H9 (cell line): ENCODE measurements around the gene JMJD1C. TPM values are rescaled to one million over a fixed set of nuclear protein-coding genes. Genes with fewer than 3 reads are reported as not detected.

ENCODE experiments used
- DNase-seq: peaks from one replicate; pipeline ENCODE4 v3.0.0-alpha.2; 2017
- H2AFZ ChIP-seq: one replicate; pipeline ENCODE4 v1.6.1; 2013; ENCODE audit warnings: mild to moderate bottlenecking, low read length, control low read depth, moderate library complexity
- H2AK5ac ChIP-seq: 2 replicates; pipeline ENCODE4 v1.6.1; 2013; ENCODE audit warnings: low read length, control low read depth, mixed read lengths; ENCODE audit not compliant: insufficient read length
- H2BK120ac ChIP-seq: one replicate; pipeline ENCODE4 v1.6.1; 2013; ENCODE audit warnings: low read depth, mild to moderate bottlenecking, low read length, control low read depth, inconsistent platforms; ENCODE audit not compliant: poor library complexity, severe bottlenecking
- H2BK12ac ChIP-seq: 2 replicates; pipeline ENCODE4 v1.6.1; 2013; ENCODE audit warnings: low read length, control low read depth, mixed read lengths, low read depth; ENCODE audit not compliant: insufficient read length
- H2BK15ac ChIP-seq: 2 replicates; pipeline ENCODE4 v1.6.1; 2013; ENCODE audit warnings: low read depth, low read length, control low read depth
- H2BK20ac ChIP-seq: one replicate; pipeline ENCODE4 v1.6.1; 2013; ENCODE audit warnings: low read depth, mild to moderate bottlenecking, low read length, control low read depth, inconsistent platforms; ENCODE audit not compliant: poor library complexity, severe bottlenecking
- H2BK5ac ChIP-seq: 2 replicates; pipeline ENCODE4 v1.6.1; 2013; ENCODE audit warnings: low read length, control low read depth, mixed read lengths; ENCODE audit not compliant: insufficient read length
- H3K14ac ChIP-seq: 2 replicates; pipeline ENCODE4 v1.6.1; 2013; ENCODE audit warnings: low read length, control low read depth; ENCODE audit not compliant: insufficient read depth
- H3K18ac ChIP-seq: 2 replicates; pipeline ENCODE4 v1.6.1; 2013; ENCODE audit warnings: low read depth, mild to moderate bottlenecking, mixed read lengths, low read length, control low read depth; ENCODE audit not compliant: insufficient read length
- H3K23ac ChIP-seq: 2 replicates; pipeline ENCODE4 v1.6.1; 2013; ENCODE audit warnings: low read length, control low read depth, mixed read lengths, low read depth; ENCODE audit not compliant: insufficient read length
- H3K23me2 ChIP-seq: 2 replicates; pipeline ENCODE4 v1.6.1; 2013; ENCODE audit warnings: low read depth, mild to moderate bottlenecking, mixed read lengths, low read length, control low read depth; ENCODE audit not compliant: insufficient read length, poor library complexity, severe bottlenecking
- H3K27ac ChIP-seq: 2 replicates; pipeline ENCODE4 v1.5.1; 2013; ENCODE audit warnings: low read length, control low read depth, mixed read lengths, low read depth; ENCODE audit not compliant: insufficient read length
- H3K27me3 ChIP-seq: 2 replicates; pipeline ENCODE4 v1.6.1; 2013; ENCODE audit warnings: low read length, control low read depth, inconsistent platforms; ENCODE audit not compliant: insufficient read depth
- H3K4ac ChIP-seq: 2 replicates; pipeline ENCODE4 v1.6.1; 2013; ENCODE audit warnings: low read depth, mild to moderate bottlenecking, control low read depth, inconsistent platforms, low read length, moderate library complexity
- H3K4me1 ChIP-seq: 2 replicates; pipeline ENCODE4 v1.6.1; 2013; ENCODE audit warnings: low read length, control low read depth, inconsistent platforms; ENCODE audit not compliant: insufficient read depth
- H3K4me2 ChIP-seq: 2 replicates; pipeline ENCODE4 v1.6.1; 2013; ENCODE audit warnings: low read length, control low read depth, mixed read lengths; ENCODE audit not compliant: insufficient read length, insufficient read depth
- H3K56ac ChIP-seq: 2 replicates; pipeline ENCODE4 v1.6.1; 2013; ENCODE audit warnings: low read depth, mild to moderate bottlenecking, mixed read lengths, low read length, control low read depth; ENCODE audit not compliant: insufficient read length
- H3K79me1 ChIP-seq: 2 replicates; pipeline ENCODE4 v1.6.1; 2013; ENCODE audit warnings: low read depth, mild to moderate bottlenecking, moderate library complexity, low read length, control low read depth, inconsistent platforms; ENCODE audit not compliant: insufficient read depth, poor library complexity, severe bottlenecking
- H3K79me2 ChIP-seq: 2 replicates; pipeline ENCODE4 v1.6.1; 2013; ENCODE audit warnings: low read length, control low read depth, inconsistent platforms; ENCODE audit not compliant: insufficient read depth
- H3K9ac ChIP-seq: 2 replicates; pipeline ENCODE4 v1.6.1; 2013; ENCODE audit warnings: low read length, control low read depth, mixed read lengths; ENCODE audit not compliant: insufficient read length; ENCODE audit errors: extremely low read depth
- H3K9me3 ChIP-seq: one replicate; pipeline ENCODE4 v1.6.1; 2013; ENCODE audit warnings: low read depth, low read length, inconsistent platforms; ENCODE audit not compliant: control insufficient read depth
- H3T11ph ChIP-seq: one replicate; pipeline ENCODE4 v1.6.1; 2013; ENCODE audit warnings: mild to moderate bottlenecking, low read length, control low read depth, inconsistent platforms
- H4K20me1 ChIP-seq: one replicate; pipeline ENCODE4 v1.6.1; 2013; ENCODE audit not compliant: control insufficient read depth, insufficient read length, insufficient read depth
- H4K5ac ChIP-seq: 2 replicates; pipeline ENCODE4 v1.6.1; 2013; ENCODE audit warnings: low read depth, mild to moderate bottlenecking, mixed read lengths, low read length, control low read depth; ENCODE audit not compliant: insufficient read length
- H4K8ac ChIP-seq: replicated peaks from 2 replicates; pipeline ENCODE4 v1.6.1; 2013; ENCODE audit warnings: low read length, control low read depth, mixed read lengths, low read depth; ENCODE audit not compliant: insufficient read length
- H4K91ac ChIP-seq: 2 replicates; pipeline ENCODE4 v1.6.1; 2013; ENCODE audit warnings: low read depth, mild to moderate bottlenecking, moderate library complexity, mixed read lengths, low read length, control low read depth; ENCODE audit not compliant: insufficient read length
- H3K27ac Mint-ChIP-seq, 3 experiments: 2 replicates in 2 of 3; 3 replicates in 1 of 3; pipeline ENCODE4 v1.8.0; 2020 to 2021; ENCODE audit warnings: mixed read lengths in 3 of 3, mild to moderate bottlenecking in 1 of 3, moderate library complexity in 1 of 3
- H3K27me3 Mint-ChIP-seq: 2 replicates; pipeline ENCODE4 v1.8.0; 2021; ENCODE audit warnings: low read depth, mild to moderate bottlenecking, moderate library complexity, mixed read lengths
- H3K36me3 Mint-ChIP-seq, 3 experiments: 2 replicates in 2 of 3; 3 replicates in 1 of 3; pipeline ENCODE4 v1.8.0; 2020 to 2021; ENCODE audit warnings: low read depth in 3 of 3, mixed read lengths in 3 of 3; ENCODE audit not compliant: insufficient read depth in 1 of 3
- H3K4me1 Mint-ChIP-seq, 2 experiments: 2 replicates each; pipeline ENCODE4 v1.8.0; 2020; ENCODE audit warnings: mixed read lengths in 2 of 2
- H3K4me3 Mint-ChIP-seq, 2 experiments: 2 replicates in 1 of 2; 3 replicates in 1 of 2; pipeline ENCODE4 v1.8.0; 2020 to 2021; ENCODE audit warnings: mild to moderate bottlenecking in 2 of 2, mixed read lengths in 2 of 2, moderate library complexity in 1 of 2
- H3K9me3 Mint-ChIP-seq, 2 experiments: 2 replicates in 1 of 2; 3 replicates in 1 of 2; pipeline ENCODE4 v1.8.0; 2020; ENCODE audit warnings: mild to moderate bottlenecking in 2 of 2, mixed read lengths in 2 of 2, moderate library complexity in 1 of 2
- CTCF ChIP-seq: fragments of 200-600 bp; sonication (generic); conservative IDR thresholded peaks from 3 replicates; pipeline ENCODE4 v1.8.0; 2021; ENCODE audit warnings: antibody characterized with exemption, mild to moderate bottlenecking
- WGBS: extraction: QIAGEN DNeasy Blood & Tissue Kit; methylation state at CpG from one replicate; pipeline ENCODE4 v1.1.7; 2013; ENCODE audit warnings: missing lambda C conversion rate, low lambda C conversion rate, mixed read lengths; ENCODE audit not compliant: insufficient read length; ENCODE audit errors: extremely low coverage; 5-methylcytosine and 5-hydroxymethylcytosine counted together
- total RNA-seq: library from RNA; stranded (reverse); gene quantifications from 2 replicates; pipeline ENCODE4 v1.2.1, GENCODE V29; 2021

Gene JMJD1C
- total RNA-seq, 1 experiment from 2014 or later = 200 TPM

GRCh38 chr10:63217120-63217605 lies 248.6 kb downstream of the JMJD1C start:
- H3T11ph ChIP-seq = no peak overlapping the region
- no peak overlapping the region for H3K4ac ChIP-seq
- Mint-ChIP-seq H3K27me3 (no peaks in the 10 kb centered on the region), H3K4me1 (peaks cover 29 to 38% of the 10 kb centered on the region in 2 experiments), H3K9me3 (no peaks in the 10 kb centered on the region), H3K4me3 (no peak overlapping the region), H3K36me3 (peaks cover 38 to 41% (median 38%) of the 10 kb centered on the region in 3 experiments), H3K27ac (peak overlapping the region in 1 of 3 experiments; percentile 61; a peak in 1 of 7 replicates)
- H3K9me3 ChIP-seq = no peaks in the 10 kb centered on the region
- no peaks in the 10 kb centered on the region for H3K23me2 ChIP-seq
- H3K4me1 ChIP-seq = peaks cover 2% of the 10 kb centered on the region; the same call in 1 of the 2 replicates
- WGBS = no CpG with 5 or more reads among the region's 3 CpGs
- H3K18ac ChIP-seq = no peak overlapping the region
- H4K20me1 ChIP-seq = no peaks in the 10 kb centered on the region
- no peak overlapping the region for H2BK120ac ChIP-seq
- H3K56ac ChIP-seq = no peak overlapping the region
- H4K8ac ChIP-seq = no peak overlapping the region
- H3K23ac ChIP-seq = no peak overlapping the region
- H3K9ac ChIP-seq = no peak overlapping the region
- no peaks in the 10 kb centered on the region for H3K79me1 ChIP-seq
- H2AK5ac ChIP-seq = no peak overlapping the region
- no peak overlapping the region for H3K4me2 ChIP-seq
- peaks cover 22% of the 10 kb centered on the region; the same call in 1 of the 2 replicates for H3K79me2 ChIP-seq
- H3K14ac ChIP-seq = no peak overlapping the region
- H2BK12ac ChIP-seq = no peak overlapping the region
- H3K27me3 ChIP-seq = no peaks in the 10 kb centered on the region
- DNase-seq = no peak
- no peak overlapping the region for H2AFZ ChIP-seq
- no peak overlapping the region for H4K5ac ChIP-seq
- H2BK20ac ChIP-seq = no peak overlapping the region
- H3K27ac ChIP-seq = no peak overlapping the region
- TF ChIP-seq CTCF = peak; percentile 77
- no peak overlapping the region for H2BK5ac ChIP-seq
- no peak overlapping the region for H4K91ac ChIP-seq
- no peak overlapping the region for H2BK15ac ChIP-seq
